Hippocampal formation (tissue), 2 donors: ENCODE results near the gene SPRYD3.
A peak's percentile ranks its signal among the peaks of the same experiment; 100 is the strongest.
"Not testable (repeated sequence)": the region's sequence is repeated elsewhere in the genome, so short reads cannot be mapped to it uniquely, and the experiment has no call there.

Experiments used
- DNase-seq, 2 donors: peaks; one replicate each; lab custom pipeline; 2025; lab: John Stamatoyannopoulos, UW

Gene SPRYD3

DNA sequence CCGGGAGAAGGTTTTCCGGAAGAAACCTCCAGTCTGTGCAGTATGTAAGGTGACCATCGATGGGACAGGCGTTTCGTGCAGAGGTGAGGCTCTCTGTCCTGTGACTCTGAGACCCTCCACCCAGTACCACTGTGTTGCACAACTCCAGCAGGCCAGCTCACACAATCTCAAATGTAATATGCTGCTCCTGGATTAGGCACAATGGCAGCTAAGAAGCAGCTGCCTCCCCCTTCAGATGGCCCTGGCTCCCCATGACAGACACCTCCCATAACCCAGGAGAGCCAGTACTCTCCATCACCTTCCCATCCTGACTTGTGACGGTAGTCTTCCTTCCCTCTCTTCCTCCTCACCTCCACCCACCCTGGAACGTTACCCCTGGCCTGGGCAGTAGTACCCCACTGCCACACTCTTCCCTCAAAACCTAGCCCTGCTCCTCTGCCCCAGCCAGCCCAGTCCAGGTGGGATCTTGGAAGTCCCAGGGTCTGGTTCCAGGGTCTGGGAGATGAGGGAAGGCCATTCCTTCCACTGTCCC lies 27.2 kb downstream of the SPRYD3 start:
- DNase-seq: no peak

DNA sequence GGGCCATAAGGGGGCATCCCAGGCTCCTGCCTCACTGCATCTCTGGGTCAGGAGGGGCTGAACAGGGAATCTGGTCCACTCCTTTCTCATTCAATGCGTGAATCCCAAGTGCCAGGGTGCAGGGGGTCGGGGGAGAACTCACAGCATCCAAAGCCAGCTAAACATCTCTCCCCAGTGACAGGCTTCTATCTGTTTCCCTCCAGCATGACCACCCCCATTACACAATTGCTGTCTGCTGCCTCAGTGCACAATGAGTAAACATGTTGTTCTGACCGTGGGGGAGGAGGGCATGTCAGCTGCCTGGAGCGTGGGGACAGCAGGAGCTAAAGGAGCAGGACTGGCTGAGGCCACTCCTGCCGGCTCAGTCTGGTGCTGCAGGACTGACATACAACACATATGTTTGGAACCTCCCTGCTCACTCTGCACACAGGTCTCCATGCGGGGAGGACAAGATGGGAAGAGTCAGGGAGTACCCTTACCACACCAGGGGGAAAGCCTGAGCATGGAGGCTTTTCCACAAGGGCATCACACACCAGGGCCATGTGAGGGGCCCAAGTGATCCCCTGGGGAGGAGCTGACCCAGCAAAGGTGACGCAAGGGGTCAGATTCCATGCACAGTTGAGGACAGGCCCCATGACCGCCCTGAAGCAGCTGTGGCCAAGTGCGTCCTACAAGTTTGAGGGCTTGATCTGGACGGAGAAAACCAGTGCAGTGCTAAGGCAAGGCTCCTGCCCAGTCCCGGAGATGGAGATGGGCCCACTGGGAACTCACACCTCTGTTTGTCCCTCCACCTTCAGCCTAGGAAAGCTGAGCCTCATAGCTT lies 27.9 kb downstream of the SPRYD3 start:
- DNase-seq: peak; percentile 85 to 96

DNA sequence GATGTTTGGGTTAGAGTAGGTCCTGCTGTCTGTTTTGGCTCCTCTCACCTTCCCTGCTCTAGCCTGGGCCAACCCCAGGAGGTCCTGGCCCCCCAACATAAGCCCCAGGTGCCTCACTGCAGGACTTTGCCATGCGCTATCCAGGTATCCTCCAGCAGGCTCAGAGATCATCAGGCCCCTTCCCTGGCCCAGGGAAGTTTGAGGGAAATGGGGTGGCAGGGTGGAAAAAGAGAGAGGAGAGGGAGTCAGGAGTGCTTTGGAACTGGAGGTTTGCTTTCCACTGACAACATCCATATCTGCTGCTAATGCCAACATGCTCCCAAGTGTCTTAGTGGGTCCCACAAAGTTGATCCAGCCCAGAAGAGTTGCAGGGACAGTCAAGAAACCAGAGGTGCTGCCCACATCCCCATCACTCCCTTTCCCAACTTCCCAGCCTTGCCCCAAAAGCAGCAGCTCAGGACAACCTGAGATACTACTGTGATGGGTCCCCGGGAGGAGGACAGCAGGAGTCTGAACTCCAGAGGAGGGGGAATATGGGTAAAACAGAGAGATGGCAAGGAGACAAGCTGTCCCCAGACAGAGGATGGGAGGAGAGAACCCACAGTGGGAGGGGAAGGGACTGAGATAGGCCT lies 28.6 kb downstream of the SPRYD3 start:
- DNase-seq: peak in 1 of 2 donors; percentile 95

DNA sequence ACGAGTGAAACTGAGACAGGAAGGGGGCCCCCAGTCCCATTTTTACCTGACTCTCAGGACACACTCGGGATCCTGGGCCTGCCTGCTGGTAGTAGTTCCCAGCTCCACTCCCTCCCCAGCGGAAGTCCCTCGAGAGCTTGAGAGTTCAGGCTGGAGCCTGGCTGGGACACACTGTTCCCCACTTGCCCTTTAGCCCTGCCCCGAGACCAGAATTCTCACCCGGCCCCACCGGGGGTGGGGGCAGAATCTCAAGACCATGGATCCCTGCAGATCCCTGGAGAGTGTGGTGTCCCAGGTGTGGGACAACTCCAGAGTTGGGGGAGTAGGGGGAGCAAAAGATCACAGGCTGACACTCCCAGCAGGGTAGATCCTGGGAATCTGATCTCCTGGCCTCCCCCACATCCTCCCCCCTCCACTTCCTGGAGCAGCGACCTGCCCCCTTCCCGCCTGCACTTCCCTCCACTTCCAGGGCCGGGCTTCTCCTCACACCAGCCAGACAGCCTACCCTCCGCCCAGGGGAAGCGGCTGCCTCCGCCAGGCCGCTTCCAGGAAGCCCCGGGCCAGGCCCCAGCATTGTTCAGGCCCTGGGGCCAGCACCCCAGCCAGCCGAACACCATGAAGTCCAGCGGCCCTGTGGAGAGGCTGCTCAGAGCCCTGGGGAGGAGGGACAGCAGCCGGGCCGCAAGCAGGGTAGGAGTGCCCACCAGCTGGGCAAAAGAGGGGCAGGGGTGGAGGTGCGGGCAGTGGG lies 29.4 kb downstream of the SPRYD3 start, which contains the start of gene TNS2:
Gene TNS2 (plus strand): TSS at position 495 of the 748 bp plus-strand sequence. CDS start 121 bp downstream, at position 616.
- DNase-seq: no peak

DNA sequence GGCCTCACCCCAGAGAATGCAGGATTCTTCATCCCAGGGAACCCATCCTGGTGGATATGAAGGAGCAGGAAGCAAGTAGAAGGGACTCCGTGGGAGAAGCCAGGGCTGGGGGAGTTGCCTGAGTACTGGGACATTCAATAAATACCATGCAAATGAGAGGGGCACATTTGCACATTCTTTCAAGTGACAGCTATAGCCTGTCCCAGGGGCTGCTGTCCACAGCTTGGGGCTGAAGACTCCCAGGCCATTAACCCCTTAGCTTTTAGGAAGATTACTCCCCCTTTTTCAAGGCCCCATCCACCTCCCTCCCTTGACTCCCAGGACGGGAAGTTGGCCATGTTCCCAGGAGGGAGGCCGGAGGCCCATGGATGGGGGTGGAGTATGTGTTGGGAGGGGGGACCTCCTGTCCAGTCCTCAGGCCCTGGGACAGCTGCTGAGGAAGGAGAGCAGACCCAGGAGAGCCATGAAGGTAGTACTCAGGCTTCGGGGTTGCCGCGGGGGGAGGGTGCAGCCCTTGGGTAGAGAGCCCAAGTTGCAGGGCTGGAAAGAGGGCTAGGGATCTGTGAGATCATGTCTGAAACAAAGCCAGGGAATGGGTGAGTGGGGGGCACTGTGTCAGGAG lies 30.3 kb downstream of the SPRYD3 start:
- peak in 1 of 2 donors; percentile 38 for DNase-seq

DNA sequence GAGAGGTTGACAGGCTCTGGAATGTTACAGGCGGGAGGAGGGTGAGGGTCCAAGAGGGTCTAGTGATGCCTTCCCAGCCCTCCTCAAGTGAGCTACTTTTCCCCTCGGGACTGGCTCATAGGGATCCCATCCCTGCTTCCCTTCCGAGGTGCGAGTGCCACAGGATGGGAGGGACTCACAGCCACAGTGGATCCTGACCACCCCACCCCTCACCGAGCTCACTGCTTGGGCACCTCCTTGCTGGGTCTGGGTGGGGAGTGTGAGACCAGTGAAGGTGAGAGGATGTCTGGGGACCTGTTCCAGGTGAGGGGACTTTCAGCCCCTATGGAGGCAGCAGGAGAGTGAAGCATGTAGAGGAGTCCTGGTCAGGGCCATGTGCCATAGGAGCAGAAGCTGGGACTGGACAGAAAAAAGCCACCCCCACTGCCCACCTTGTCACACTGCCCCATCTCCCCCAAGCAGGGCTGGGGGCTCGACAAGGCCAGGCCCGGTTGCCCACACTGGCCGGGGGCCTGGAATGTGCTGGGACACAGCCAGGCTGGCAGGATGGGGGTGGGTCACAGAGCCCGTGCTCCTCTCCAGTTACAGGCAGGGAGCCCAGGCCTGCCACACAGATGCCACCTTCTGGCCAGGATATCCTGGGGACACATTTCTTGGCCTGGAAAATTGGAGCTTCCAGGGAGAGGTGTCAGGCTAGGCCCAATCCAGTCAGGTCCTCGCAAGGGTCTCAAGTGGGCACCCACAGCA lies 31.0 kb downstream of the SPRYD3 start:
- peak in 1 of 2 donors; percentile 62 for DNase-seq

DNA sequence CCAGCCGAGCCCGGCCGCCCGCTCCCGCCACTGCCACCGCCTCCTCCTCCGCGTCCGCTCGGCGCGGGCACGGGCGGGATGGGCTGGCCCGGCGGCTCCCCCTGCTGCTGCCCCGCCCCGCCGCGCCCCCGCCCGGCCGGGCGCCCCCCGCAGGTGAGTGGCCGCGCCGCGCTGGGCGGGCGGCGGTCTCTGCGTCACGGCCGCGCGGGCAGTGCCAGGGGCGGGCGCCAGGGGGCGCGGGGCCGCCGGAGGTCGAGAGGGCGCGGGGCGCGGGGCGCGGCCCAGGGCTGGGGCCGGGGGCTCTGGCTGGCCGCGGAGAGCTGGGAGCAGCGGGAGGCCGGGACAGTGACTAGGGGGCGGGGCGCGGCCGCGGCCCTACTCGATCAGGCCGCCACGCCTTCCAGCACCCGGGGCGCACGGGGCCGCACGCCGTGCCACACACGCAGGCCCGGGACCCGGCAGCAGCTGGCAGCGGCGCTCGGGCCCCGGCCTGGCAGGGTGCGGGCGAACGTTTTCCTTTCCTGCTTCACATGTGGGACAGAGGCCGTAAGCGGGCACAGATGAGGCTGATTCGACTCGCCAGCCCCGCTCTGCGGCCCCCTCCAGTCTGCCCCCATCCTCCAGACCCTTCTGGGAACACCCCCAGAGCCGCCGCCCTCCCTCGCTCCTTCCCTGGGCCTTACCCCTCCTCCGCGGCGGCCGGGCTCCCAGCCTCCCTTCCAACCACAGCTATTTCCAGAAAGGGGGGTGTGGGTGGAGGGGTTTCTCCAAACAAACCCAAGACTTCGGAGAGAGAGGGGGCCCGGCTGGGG lies 31.8 kb downstream of the SPRYD3 start:
- peak; percentile 79 to 86 for DNase-seq

DNA sequence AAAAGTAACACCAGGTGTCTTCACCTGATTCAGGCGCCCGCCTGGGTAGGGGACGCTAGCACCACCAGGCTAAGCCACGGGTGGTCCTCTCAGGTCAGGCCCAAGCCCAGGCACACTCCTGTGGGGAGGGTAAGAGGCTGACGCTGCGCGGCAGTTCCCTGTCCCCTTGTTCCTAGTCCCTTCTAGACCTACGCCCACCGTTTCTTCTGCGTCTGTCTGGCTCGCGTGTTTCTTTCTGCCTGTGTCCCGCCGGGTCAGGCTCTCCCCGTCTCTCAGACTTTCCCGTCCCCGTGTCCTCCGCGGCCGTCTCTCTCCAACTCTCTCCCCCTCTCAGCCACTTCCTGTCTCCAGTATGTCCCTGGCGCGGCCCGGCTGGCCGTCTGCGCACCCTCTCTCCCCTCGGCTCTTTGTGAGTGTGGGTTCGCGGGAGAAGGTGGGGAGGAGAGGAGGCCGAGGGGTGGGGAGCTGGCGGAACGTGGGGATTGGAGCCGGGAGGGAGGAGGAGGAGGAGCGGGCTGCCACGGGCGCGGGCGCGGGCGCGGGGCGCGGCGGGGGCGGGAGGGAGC lies 32.5 kb downstream of the SPRYD3 start:
- peak; percentile 85 to 86 for DNase-seq

DNA sequence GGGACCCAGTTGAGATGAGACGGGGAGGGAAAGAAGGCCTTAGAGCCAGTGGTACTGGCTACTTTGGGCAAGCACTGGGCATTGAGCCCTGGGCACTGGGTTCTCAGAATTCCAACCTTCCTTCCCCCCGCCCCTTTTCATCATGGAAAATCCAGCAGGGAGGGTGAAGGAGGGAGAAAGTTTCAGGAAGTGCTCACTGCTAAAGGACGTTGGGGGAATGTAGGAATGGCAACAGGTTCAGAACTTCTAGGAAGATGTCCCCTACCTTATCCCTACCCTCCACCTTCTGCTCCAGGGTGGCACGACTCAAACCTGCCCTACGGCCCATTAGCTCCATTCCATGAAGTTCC lies 33.5 kb downstream of the SPRYD3 start:
- DNase-seq: no peak

DNA sequence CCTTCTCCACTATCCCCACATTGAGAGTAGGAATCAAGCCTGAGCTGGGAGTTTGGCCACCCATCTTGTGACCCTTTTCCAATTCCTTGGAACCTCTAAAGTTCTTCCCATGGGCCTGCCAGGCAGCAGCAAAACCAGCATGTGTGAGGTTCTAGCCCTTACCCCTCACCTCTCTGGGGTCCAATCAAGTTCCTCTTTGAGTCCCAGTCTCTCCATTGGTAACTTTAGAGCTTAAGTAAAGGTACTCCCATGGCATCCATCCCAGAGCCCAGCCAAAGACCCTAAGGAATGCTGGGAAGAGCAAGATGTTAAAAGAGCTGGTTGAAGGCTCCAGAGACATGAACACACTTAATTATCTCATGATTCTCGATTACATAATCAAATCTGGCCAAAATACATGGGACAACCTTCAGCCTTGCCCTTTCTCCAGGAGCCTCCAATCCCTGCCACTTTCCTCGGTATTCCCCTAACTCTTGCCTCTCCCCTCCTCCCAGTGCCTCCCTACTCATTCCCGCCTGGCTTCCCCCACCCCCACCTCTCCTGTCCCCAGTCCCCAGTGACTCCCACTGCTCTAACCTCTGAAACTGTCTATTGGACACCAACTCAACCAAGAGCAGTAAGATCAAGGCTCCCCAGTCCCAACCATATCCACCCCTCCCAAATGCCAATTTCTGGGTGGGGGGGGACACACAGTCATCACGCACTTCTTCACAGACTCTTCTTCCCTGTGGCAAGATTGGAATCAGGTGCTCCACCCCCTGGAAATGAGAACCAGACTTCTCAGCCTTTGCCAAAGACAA lies 34.1 kb downstream of the SPRYD3 start:
- DNase-seq: no peak

DNA sequence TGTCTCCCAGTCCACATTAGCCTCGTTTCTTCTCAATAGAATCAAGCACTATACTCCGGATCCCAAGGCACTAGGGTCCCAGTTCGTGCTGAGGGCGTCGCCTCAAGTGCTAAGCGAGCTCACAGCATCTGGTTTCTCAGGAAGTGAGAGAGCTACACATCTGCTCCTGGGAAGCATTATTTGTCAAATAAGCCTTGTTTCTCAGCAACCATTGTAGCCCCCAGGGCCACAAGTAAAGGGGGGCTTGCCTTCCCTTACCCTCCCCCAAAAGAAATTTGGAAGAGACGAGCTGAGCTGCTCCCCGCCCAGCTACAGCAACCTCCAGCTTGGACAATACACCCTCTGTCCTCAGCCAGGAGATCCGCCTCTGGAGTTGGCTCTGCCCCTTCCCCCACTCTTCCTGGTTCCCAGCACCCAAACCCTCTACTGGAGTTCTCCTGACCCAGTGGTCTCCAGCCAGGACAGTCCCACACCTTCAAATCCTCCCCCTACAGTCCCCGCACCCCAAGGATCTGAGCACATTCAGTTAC lies 35.1 kb downstream of the SPRYD3 start:
- DNase-seq: peak; percentile 44 to 75

DNA sequence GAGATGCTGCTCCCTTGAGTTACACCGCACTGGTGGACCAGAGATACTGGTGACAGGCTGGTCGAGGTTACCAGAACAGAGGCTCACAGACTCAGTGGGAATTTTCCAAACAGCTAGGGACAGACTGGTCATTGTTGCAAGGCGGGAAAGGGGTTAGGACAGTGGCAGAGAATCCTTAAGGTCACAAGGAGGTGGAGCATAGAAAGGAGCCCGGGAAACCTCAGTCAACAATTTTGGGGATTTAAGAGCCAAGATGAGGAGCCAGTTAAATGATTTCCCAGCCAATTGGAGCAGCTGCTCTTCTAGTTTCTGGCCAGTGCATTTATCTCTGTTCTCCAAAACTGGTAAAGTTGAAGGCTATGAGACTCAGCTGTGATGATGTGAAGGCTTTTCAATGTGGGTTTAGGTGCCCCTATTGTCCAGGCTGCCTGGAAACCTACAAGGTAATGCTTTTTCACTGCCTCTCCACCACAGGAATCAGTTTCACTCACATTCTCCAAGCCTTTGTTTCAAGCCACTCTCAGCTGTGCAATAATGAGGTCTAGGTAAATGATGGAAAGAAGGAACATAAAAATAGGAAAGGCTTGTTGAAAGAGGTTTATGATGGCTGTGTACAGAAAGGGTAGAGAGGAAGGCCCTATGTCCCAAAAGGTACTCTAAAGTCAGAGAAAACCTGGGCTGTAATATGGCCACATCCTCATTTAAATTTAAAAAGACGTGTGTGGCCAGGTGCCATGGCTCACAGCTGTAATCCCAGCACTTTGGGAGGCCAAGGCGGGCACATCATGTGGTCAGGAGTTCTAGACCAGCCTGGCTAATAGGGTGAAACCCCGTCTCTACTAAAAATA lies 36.4 kb downstream of the SPRYD3 start:
- no peak for DNase-seq

DNA sequence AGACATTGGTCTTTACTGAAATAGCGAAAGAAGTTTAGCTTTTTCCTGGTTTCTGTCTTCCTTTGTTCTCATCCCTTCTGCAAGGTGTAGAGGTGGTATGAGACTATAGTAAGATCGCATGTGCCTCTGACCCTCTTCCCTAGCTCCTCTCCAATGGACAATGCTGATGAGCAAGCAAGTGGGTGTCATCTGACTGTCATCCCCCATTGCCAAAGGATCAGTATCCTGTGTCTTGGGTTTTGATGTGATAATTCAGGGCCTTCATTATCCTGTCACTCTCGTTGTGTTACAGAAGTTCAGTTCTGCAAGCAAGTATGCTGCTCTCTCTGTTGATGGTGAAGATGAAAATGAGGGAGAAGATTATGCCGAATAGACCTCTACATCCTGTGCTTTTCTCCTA lies 39.3 kb downstream of the SPRYD3 start:
- DNase-seq: no peak

DNA sequence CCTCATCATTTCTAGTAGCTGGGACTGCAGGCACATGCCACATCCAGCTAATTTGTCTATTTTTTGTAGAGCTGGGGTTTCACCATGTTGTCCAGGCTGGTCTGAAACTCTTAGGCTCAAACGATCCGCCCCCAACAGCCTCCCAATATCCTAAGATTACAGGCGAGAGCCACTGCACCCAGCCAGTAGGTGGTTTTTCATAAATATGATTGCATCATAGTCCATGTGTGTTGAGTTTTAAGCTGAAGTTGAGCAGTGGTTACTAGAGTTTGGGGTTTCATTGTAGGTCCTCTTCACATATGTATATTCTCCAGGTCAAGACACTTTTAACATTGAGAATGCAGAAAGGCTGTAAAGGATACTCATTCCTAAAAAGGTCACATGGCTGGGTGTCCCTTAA lies 42.4 kb downstream of the SPRYD3 start:
- no peak for DNase-seq

DNA sequence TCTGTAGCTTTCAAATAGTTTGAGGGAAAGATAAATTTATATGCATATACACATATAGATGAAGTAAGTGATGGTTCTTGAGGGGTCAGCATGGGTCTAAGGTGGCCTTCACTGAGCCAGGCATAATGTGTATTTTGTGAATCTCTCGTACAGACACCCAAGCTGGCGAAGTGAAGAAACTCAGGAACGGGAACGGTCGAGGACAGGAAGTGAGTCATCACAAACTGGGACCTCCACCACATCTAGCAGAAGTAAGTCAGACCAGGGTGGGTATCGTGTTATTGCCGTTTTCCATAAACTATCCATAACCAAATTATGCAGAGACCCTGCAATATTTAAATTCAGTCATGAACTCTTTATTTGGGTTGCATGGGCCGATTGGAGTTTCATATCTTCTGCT lies 44.7 kb downstream of the SPRYD3 start:
- no peak for DNase-seq

DNA sequence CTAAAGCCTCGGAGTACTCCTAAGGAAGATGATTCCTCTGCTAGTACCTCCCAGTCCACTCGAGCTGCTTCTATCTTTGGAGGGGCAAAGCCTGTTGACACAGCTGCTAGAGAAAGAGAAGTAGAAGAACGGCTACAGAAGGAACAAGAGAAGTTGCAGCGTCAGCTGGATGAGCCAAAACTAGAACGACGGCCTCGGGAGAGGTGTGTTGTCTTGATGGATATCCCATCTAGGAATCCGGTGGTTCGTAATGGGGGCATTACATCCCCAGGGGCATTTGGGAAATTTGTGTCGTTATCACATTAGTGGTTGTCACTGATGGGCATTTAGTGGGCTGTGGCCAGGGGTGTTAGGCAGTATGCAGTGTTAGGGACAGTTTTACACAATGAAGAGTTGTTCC lies 45.4 kb downstream of the SPRYD3 start:
- DNase-seq: not testable (repeated sequence)

DNA sequence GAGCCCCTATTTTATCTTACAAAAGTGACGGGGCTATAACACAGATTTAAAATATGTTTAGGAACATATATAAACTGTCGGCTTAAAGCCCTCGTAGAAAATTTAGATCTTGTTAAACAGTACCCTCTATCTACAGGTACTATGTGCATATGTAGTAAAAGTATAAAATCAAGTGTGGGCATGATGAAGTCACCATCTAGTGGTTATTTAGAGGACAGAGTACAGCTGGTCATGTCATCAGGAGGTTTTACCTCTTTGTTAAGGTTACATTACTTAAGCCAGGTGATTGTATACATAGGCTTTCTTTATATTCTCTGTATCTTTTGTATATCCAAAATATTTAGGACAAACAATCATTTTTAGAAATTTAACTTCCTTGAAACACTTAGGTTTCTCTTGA lies 47.6 kb downstream of the SPRYD3 start:
- DNase-seq: no peak

DNA sequence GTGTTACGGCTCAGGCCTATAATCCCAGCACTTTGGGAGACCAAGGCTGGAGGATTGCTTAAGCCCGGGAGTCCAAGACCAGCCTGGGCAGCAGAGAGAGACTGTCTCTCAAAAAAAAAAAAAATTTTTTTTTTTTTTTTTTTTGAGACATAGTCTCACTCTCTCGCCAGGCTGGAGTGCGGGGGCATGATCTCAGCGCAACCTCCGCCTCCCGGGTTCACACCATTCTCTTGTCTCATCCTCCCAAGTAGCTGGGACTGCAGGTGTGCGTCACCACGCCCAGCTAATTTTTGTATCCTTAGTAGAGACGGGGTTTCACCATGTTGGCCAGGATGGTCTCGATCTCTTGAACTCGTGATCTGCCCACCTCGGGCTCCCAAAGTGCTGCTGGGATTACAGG lies 52.2 kb downstream of the SPRYD3 start:
- not testable (repeated sequence) for DNase-seq
